Sigmoid colon (tissue), 4 donors: Measurements from ENCODE around the gene TMOD1.

Source experiments
- CTCF ChIP-seq, 4 experiments: fragments of 450-650 bp in 3 of 4; fragments of 200-600 bp in 1 of 4; IDR thresholded peaks; one replicate each; pipeline ENCODE4 v1.5.1; 2016 to 2019; ENCODE audit warnings: antibody characterized with exemption in 4 of 4, mild to moderate bottlenecking in 3 of 4, moderate library complexity in 2 of 4
- EP300 ChIP-seq, 4 donors: sonication (generic); formaldehyde crosslinking; IDR thresholded peaks; one replicate each; pipeline ENCODE4 v1.6.1; 2017; ENCODE audit warnings: antibody characterized with exemption in 4 of 4
- POLR2A ChIP-seq, 2 donors: fragments of 450-650 bp; IDR thresholded peaks; one replicate each; pipeline ENCODE4 v1.6.1; 2016; ENCODE audit warnings: antibody characterized with exemption in 2 of 2, mild to moderate bottlenecking in 2 of 2, moderate library complexity in 2 of 2
- POLR2AphosphoS5 ChIP-seq, 4 donors: sonication (generic); formaldehyde crosslinking; IDR thresholded peaks; one replicate each; pipeline ENCODE4 v1.6.1; 2017; ENCODE audit warnings: antibody characterized with exemption in 4 of 4

DNA sequence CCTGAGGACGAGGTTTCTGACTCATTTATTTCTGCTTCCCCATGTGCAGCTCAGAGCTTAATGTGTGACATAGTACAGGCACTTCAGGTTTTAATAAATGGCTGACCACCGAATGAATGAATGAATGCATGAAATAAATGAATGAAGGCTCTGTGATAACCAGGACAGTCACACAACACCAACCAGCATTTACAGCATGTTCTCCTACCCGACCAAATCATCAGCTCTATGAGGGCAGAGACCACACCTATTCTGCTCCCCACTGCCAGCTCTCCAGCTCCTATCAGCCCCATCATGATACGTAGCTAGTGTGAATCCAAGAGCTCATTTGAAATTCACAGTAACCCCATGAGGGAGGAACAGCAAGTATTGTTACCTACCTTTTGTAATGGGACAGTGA lies 4.8 kb downstream of the TMOD1 start:
- TF ChIP-seq POLR2A (IDR thresholded peaks at IDR 0.05), result no peak
- no peak for TF ChIP-seq CTCF (IDR thresholded peaks at IDR 0.05)
- TF ChIP-seq EP300 (IDR thresholded peaks at IDR 0.05), result no peak
- TF ChIP-seq POLR2AphosphoS5 (IDR thresholded peaks at IDR 0.05), result no peak
